IPS-20b (cell line): ENCODE data around the gene TTC33.

ENCODE experiments used
- H3K27ac ChIP-seq: one replicate; pipeline ENCODE4 v1.5.1; 2013; ENCODE audit warnings: low read length
- H3K27me3 ChIP-seq: 2 replicates; pipeline ENCODE4 v1.6.1; 2013; ENCODE audit warnings: mild to moderate bottlenecking, low read length, inconsistent platforms; ENCODE audit not compliant: insufficient read depth
- H3K36me3 ChIP-seq: 2 replicates; pipeline ENCODE4 v1.6.1; 2013; ENCODE audit warnings: low read depth, mild to moderate bottlenecking, inconsistent platforms, low read length, moderate library complexity; ENCODE audit not compliant: insufficient read depth
- H3K4me1 ChIP-seq: 2 replicates; pipeline ENCODE4 v1.6.1; 2013; ENCODE audit warnings: mild to moderate bottlenecking, control low read depth, inconsistent platforms, low read length, moderate library complexity; ENCODE audit not compliant: insufficient read depth
- H3K4me3 ChIP-seq: 2 replicates; pipeline ENCODE4 v1.5.1; 2013; ENCODE audit warnings: mild to moderate bottlenecking, low read length, inconsistent platforms
- H3K9ac ChIP-seq: 2 replicates; pipeline ENCODE4 v1.6.1; 2013; ENCODE audit warnings: low read depth, mild to moderate bottlenecking, inconsistent platforms, low read length, moderate library complexity
- H3K9me3 ChIP-seq: 2 replicates; pipeline ENCODE4 v1.6.1; 2013; ENCODE audit warnings: mild to moderate bottlenecking, low read depth, low read length, inconsistent platforms; ENCODE audit not compliant: insufficient read depth

The TTC33 gene

DNA sequence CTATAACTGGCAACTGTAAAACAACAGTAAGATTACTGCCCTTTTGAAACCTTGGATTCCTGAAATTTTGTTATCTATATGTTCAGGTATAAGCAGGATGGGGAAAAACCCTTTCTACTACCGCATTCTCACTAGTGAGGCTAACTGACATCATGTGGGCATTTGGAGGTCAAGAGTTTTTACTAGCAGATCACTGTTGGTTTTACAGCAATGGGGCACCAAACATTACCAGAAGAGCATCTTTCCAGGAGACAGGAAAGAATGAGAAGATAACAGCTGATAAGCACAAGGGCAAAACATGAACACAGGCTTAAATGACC, 20.9 kb upstream of the TTC33 start:
- peaks cover 55% of the 10 kb centered on the region for H3K36me3 ChIP-seq
- no peaks in the 10 kb centered on the region for H3K4me1 ChIP-seq
- H3K27ac ChIP-seq = no peak overlapping the region
- no peaks in the 10 kb centered on the region for H3K9me3 ChIP-seq
- H3K4me3 ChIP-seq = no peak overlapping the region
- H3K27me3 ChIP-seq = no peaks in the 10 kb centered on the region
- H3K9ac ChIP-seq = no peak overlapping the region

DNA sequence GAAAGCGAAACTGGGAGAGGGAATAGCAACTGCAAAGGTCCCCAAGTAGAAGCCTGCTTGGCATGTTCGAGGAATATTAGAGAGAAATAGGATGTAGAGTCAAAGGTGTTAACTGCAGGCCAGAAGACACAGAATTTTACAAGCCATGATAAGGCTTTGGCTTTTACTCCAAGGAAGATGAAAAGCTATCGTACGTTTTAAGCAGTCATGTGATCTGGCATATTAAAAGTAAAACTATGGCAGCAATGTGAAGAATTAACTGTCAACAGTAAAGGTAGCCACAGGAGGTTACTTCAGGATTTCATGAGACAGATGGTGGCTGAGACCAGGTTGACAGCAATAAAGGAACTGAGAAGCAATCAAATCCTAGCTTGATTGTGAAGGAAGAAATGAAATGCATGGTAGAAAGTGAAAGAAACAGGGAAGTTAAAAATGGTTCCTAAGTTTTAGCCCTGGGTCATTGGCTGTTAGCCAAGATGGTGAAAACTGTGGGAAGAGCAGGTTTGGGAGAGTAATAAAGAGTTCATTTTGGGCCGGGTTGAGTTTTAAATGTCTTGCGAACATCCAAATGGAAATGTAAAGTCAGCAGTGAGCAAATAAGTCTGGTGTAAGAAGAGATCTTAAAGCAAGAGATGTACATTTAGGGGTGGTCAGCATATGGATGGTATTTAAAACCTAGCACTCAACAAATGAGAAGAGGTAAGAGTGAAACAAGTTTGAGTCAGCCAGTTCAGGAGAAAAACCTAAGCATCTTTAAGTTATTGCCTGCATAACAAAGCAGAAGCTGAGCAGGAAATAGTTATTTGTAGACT, 20.3 kb upstream of the TTC33 start:
- Histone ChIP-seq H3K4me3 (no peak overlapping the region), H3K9ac (no peak overlapping the region), H3K9me3 (no peaks in the 10 kb centered on the region), H3K27ac (no peak overlapping the region), H3K4me1 (no peaks in the 10 kb centered on the region), H3K36me3 (peaks cover 61% of the 10 kb centered on the region), H3K27me3 (no peaks in the 10 kb centered on the region)

DNA sequence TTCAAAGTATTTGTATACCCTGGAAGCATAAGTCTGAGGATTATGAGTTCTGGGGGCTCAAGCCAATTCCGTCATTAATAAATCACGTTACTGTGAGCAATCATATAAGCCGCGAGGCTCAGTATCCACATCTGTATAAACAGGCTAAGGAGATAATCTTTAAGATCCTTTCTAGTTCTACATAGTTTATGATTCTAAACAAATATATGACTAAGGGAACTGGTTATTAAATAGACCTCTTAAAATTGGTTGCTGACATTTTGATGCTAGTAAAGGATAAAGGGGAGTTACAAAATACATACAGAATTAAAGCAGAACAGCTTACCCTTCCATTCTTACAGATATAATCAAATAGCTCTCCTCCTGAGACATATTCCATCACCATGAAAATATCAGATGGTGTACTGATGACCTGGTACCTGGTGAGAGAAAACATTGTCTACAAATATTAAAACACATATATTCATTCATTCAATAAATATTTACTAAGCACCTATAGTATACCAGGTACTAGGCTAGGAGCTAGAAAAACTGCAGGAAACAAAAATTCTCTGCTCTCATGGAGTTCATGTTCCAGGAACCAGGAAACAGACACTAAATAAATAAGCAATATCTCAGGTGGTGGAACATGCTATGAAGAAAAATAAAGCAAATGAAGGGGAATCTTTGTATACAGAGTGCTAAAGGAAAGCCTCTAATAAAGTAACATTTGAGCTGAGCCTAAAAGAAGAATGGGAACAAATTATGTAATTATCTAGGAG, 19.5 kb upstream of the TTC33 start:
- peaks cover 62% of the 10 kb centered on the region for H3K36me3 ChIP-seq

DNA sequence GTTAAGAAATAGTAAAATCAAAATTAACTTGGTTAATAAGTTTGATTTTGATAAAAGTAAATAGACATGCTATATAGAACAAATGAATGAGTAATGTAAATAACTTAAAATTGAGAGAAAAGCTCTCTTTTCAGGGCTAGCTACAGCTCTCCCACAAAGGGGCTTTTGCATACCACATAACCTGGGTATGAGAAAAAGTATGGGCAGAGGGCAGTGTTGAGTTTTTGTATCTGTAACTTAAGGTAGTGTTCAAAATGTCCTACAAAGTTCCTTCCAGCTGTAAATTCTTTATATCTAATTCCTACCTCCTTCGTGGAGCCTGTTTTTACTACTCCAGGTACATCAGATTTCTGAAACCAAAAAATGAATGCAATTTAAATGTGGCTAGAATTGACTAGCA, 18.9 kb upstream of the TTC33 start:
- Histone ChIP-seq H3K27ac (no peak overlapping the region), H3K4me3 (no peak overlapping the region), H3K9me3 (no peaks in the 10 kb centered on the region), H3K9ac (no peak overlapping the region), H3K27me3 (no peaks in the 10 kb centered on the region), H3K4me1 (no peaks in the 10 kb centered on the region), H3K36me3 (peaks cover 68% of the 10 kb centered on the region)

More for the DNA sequence above, 19.5 kb upstream of the TTC33 start:
- H3K27ac ChIP-seq = no peak overlapping the region
- no peak overlapping the region for H3K4me3 ChIP-seq
- H3K9ac ChIP-seq = no peak overlapping the region
- H3K9me3 ChIP-seq = no peaks in the 10 kb centered on the region
- no peaks in the 10 kb centered on the region for H3K27me3 ChIP-seq
- H3K4me1 ChIP-seq = no peaks in the 10 kb centered on the region

DNA sequence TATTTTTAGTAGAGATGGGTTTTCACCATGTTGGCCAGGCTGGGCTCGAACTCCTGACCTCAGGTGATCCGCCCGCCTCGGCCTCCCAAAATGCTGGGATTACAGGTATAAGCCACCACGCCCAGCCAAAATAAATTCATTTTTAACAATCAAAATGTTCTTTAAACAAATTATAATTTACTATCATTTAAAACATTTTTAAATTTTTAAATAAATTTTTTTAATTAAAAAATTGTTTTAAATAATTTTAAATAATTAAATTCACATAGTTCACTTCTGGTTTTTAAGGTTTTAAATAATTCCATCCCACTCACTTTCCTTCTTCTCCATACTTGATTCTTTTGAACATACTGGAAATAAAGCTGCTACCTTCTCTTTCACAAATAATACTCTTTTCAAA, 15.0 kb upstream of the TTC33 start:
- Histone ChIP-seq H3K9me3 (no peaks in the 10 kb centered on the region), H3K36me3 (peaks cover 89% of the 10 kb centered on the region), H3K4me3 (no peak overlapping the region), H3K27ac (no peak overlapping the region), H3K9ac (no peak overlapping the region), H3K4me1 (no peaks in the 10 kb centered on the region), H3K27me3 (no peaks in the 10 kb centered on the region)

DNA sequence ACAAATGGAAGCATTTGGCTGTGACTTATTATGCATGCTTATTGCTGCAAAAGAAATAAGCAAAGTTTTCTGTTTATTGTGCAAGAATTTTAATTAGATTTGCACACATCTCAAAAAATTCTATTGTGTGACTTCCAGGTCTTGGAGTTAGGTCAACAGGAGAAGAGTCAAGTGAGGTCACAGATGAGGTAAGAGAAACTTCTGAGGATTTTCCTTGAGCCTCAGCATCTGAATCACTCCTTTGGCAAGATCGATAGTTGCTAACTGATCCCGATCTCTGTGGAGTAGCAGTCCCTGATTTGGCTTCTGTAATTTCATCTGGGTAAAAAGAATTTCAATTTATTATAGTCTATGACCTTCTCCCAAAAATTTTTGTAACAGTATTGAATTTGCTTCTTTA, 6.9 kb upstream of the TTC33 start:
- H3K4me1 ChIP-seq = no peaks in the 10 kb centered on the region
- no peak overlapping the region for H3K4me3 ChIP-seq
- peaks cover 64% of the 10 kb centered on the region for H3K36me3 ChIP-seq
- no peak overlapping the region for H3K27ac ChIP-seq
- no peaks in the 10 kb centered on the region for H3K27me3 ChIP-seq
- H3K9ac ChIP-seq = no peak overlapping the region
- no peaks in the 10 kb centered on the region for H3K9me3 ChIP-seq

DNA sequence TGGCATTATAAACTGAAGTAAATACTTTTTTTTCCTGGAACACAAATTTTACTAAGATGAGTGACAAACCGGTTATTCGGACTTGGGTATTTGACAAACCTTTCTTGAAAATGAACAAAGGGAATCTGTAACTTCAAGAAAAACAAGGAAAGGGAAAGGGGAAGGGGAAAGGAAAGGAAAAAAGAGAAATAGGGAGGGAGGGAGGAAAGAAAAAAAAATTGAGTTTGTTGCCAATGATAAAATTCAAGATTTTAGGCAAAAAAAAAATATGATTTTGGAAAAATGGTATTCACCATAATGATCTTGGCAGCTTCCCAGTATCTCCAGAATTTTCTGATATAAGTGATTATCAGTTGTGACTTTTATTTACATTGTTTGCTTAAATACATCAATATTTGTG, 1.6 kb upstream of the TTC33 start:
- no peak overlapping the region for H3K9ac ChIP-seq
- H3K36me3 ChIP-seq = peaks cover 13% of the 10 kb centered on the region
- H3K27ac ChIP-seq = no peak overlapping the region
- no peaks in the 10 kb centered on the region for H3K9me3 ChIP-seq
- no peak overlapping the region for H3K4me3 ChIP-seq
- 0 out of 2 replicates have a peak, but pooled peaks cover 6% of the 10 kb centered on the region for H3K4me1 ChIP-seq
- no peaks in the 10 kb centered on the region for H3K27me3 ChIP-seq

DNA sequence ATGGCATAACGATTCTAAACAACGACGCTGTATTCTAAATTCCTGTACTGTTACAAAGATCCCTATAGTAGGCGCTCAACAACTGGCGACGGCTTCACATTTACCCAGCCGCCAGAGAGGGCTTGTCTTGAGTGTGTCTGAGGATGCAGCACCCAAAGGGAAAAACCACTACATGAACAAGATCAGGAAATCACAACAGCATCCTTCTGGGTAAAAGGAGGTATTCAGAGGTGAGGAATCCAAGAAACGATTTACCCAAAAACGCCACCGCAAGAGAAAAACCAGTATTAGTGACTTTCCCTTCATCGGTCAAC, 711 bp downstream of the TTC33 start:
- no peak overlapping the region for H3K27ac ChIP-seq
- H3K9ac ChIP-seq = peak overlapping the region; percentile 90; the same call in 1 of the 2 replicates

DNA sequence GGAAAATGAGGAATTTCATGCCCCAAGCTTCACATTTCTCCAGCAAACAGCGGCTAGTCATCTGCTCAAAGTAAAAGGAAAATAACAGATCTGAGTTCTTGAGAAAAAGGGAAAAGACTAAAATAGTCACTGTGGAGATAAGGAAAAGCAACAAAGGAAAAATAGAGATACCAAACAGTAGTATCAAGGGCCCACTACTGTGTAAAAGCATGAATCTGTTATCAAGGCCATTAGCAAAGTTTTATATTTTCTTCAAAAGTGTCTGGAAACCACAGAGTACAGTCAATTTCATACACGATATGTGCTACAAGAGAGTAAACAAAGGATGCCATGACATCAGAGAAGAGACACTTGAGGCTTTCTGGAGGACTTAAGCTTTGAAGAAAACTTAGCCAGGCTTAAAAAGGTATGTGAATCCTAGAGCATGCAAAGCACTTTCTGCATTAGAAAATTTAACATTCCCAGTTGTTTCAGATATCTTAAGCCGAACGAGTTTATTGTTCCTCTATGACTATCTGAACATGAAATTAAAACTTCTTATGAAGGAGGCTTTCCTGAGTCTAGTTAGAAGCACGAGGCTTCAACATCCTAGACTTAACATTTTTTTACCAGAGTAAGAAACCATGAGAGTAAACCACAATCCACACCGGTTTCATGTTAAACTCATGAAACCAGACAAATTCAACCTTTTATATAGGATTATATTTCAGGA, 1.2 kb downstream of the TTC33 start:
- H3K9ac ChIP-seq = peak overlapping the region; percentile 90; the same call in 1 of the 2 replicates
- H3K27me3 ChIP-seq = no peaks in the 10 kb centered on the region
- no peaks in the 10 kb centered on the region for H3K9me3 ChIP-seq
- H3K4me1 ChIP-seq = 0 out of 2 replicates have a peak, but pooled peaks cover 6% of the 10 kb centered on the region
- H3K4me3 ChIP-seq = peak overlapping the region; percentile 92
- no peaks in the 10 kb centered on the region; the same call in 1 of the 2 replicates for H3K36me3 ChIP-seq
- H3K27ac ChIP-seq = no peak overlapping the region

More for the DNA sequence above, 711 bp downstream of the TTC33 start:
- Histone ChIP-seq H3K36me3 (no peaks in the 10 kb centered on the region; the same call in 1 of the 2 replicates), H3K4me1 (0 out of 2 replicates have a peak, but pooled peaks cover 6% of the 10 kb centered on the region), H3K9me3 (no peaks in the 10 kb centered on the region), H3K4me3 (peak overlapping the region; percentile 92), H3K27me3 (no peaks in the 10 kb centered on the region)

DNA sequence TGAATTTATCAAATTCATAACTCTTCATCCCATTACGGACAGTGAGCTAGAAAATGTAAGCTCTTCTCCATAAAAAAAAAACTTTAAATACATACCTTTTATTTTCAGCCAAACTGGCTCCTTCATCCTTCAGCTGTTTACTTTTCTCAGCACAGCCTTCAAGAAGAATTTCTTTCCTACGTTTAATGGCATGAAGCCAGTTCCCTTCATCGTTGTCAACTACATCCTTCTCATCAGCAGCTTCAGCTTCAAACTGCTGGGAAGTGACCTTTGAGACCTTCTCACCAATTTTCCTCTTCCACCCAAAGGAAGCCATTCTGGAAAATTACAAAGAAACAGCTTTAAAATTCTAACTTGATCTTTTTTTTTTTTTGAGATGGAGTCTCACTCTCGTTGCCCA, 9.1 kb downstream of the TTC33 start:
- H3K36me3 ChIP-seq = no peaks in the 10 kb centered on the region
- H3K4me3 ChIP-seq = no peak overlapping the region
- no peaks in the 10 kb centered on the region for H3K27me3 ChIP-seq
- H3K9ac ChIP-seq = no peak overlapping the region
- H3K9me3 ChIP-seq = no peaks in the 10 kb centered on the region
- H3K4me1 ChIP-seq = no peaks in the 10 kb centered on the region
- no peak overlapping the region for H3K27ac ChIP-seq

DNA sequence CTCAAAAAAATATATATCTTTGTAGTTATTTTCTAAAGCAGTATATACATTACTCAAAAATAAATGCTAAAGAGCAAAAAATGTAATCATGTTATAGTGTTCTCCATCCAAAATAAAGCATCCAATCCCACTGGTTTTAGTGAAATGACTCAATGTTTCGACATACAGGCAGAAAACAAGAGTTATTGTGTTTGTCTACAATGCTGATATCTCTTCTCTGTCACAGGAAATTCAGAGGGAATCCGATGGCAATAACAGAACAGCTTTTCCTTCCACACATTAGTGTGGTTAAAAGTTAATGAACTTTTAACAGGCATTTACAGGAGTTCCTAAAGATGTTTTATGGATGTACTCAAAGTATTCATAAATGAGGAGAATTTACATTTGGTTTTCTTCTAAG, 12.0 kb downstream of the TTC33 start:
- Histone ChIP-seq H3K4me3 (no peak overlapping the region), H3K9me3 (no peaks in the 10 kb centered on the region), H3K36me3 (no peaks in the 10 kb centered on the region), H3K27ac (no peak overlapping the region), H3K4me1 (no peaks in the 10 kb centered on the region), H3K9ac (no peak overlapping the region), H3K27me3 (no peaks in the 10 kb centered on the region)
